Measurements from ENCODE around the gene GRAMD2A. TPM values are rescaled to one million over a fixed set of nuclear protein-coding genes. Genes with fewer than 3 reads are reported as not detected.

Gene GRAMD2A
- total and polyA plus RNA-seq, 8 donors: 0.19 to 0.28 TPM; not detected in 6

GRCh38 chr15:72180761-72181324 lies 16.7 kb downstream of the GRAMD2A start:
- Histone ChIP-seq H3K27me3 (no peaks in the 10 kb centered on the region), H3K27ac (no peak overlapping the region), H3K4me1 (peaks cover 0 to 6% (median 0%) of the 10 kb centered on the region in 3 donors), H3K9me3 (no peaks in the 10 kb centered on the region), H3K4me3 (no peak overlapping the region), H3K36me3 (no peaks in the 10 kb centered on the region)
- 75 to 84% methylated on average over 5 of the region's 5 CpGs for WGBS, 2 donors
- intact Hi-C loops (cut with DNase I): no loop called here
- no peak for TF ChIP-seq CTCF (IDR thresholded peaks at IDR 0.05)
- ATAC-seq (no peak), DNase-seq (no peak), FAIRE-seq (no peak)

- no peaks in the 10 kb centered on the region for H3K9me3 ChIP-seq
- DNase-seq (no peak), ATAC-seq (peak in 2 of 4 donors; percentile 23 to 49), FAIRE-seq (no peak)
- 55 to 58% methylated on average over 16 of the region's 16 CpGs for WGBS, 2 donors
- no peaks in the 10 kb centered on the region for H3K27me3 ChIP-seq
- TF ChIP-seq CTCF (IDR thresholded peaks at IDR 0.05): no peak
- peaks cover 0 to 6% (median 0%) of the 10 kb centered on the region in 3 donors for H3K4me1 ChIP-seq
- intact Hi-C loops (cut with DNase I): no loop called here
- H3K27ac ChIP-seq: no peak overlapping the region
- H3K36me3 ChIP-seq: no peaks in the 10 kb centered on the region
- H3K4me3 ChIP-seq: no peak overlapping the region
Observed at GRCh38 chr15:72179950-72180581, 17.5 kb downstream of the GRAMD2A start.

GRCh38 chr15:72178976-72179585 lies 18.5 kb downstream of the GRAMD2A start:
- intact Hi-C loops (cut with DNase I): no loop called here
- Histone ChIP-seq H3K4me3 (no peak overlapping the region), H3K36me3 (no peaks in the 10 kb centered on the region), H3K9me3 (no peaks in the 10 kb centered on the region), H3K27me3 (no peaks in the 10 kb centered on the region), H3K27ac (no peak overlapping the region), H3K4me1 (peaks cover 0 to 3% (median 0%) of the 10 kb centered on the region in 3 donors)
- ATAC-seq (no peak), FAIRE-seq (no peak), DNase-seq (no peak)
- WGBS, 2 donors: 78 to 79% methylated on average over 13 of the region's 13 CpGs
- TF ChIP-seq CTCF (IDR thresholded peaks at IDR 0.05): no peak

- Histone ChIP-seq H3K4me1 (no peaks in the 10 kb centered on the region), H3K36me3 (no peaks in the 10 kb centered on the region), H3K27ac (no peak overlapping the region), H3K4me3 (no peak overlapping the region), H3K27me3 (no peaks in the 10 kb centered on the region), H3K9me3 (no peaks in the 10 kb centered on the region)
- no peak for TF ChIP-seq CTCF (IDR thresholded peaks at IDR 0.05)
- FAIRE-seq (no peak), DNase-seq (no peak), ATAC-seq (no peak)
- intact Hi-C loops (cut with DNase I): no loop called here
- 78 to 80% methylated on average over 3 of the region's 3 CpGs for WGBS, 2 donors
Observed at GRCh38 chr15:72176743-72177142, 20.8 kb downstream of the GRAMD2A start.

- ATAC-seq: no peak
- FAIRE-seq: no peak
- H3K36me3 ChIP-seq: no peaks in the 10 kb centered on the region
- H3K9me3 ChIP-seq: no peaks in the 10 kb centered on the region
- no peak overlapping the region for H3K27ac ChIP-seq
- no peaks in the 10 kb centered on the region for H3K27me3 ChIP-seq
- no peak overlapping the region for H3K4me3 ChIP-seq
- WGBS, 2 donors: 73 to 79% methylated on average over 6 of the region's 6 CpGs
- no peak for TF ChIP-seq CTCF (IDR thresholded peaks at IDR 0.05)
- no peak for DNase-seq
- intact Hi-C loops (cut with DNase I): no loop called here
- H3K4me1 ChIP-seq: no peaks in the 10 kb centered on the region
Observed at GRCh38 chr15:72176159-72176558, 21.4 kb downstream of the GRAMD2A start.
